Measurements from ENCODE around the gene DNPH1. TPM values are rescaled to one million over a fixed set of nuclear protein-coding genes. Genes with fewer than 3 reads are reported as not detected.

The DNPH1 gene
- total and polyA plus RNA-seq, 2 of the 8 experiments (the other 6 are each of a cell fraction or from before 2014, with no cell fraction given), result 33.9 to 134 TPM

DNA sequence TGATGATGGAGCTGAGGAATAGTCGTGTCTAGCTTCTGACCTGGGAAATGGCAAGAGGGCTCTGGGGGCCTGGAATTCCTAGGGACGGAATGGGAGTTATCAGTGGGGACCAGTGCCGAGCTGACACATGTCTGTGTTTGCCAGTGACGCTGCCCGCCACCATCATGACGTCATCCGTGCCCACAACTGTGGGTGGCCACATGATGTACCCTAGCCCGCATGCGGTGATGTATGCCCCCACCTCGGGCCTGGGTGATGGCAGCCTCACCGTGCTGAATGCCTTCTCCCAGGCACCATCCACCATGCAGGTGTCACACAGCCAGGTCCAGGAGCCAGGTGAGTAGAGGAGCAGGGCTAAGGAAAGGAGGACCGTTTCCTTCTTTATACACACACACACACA is 51.1 kb downstream of the DNPH1 start:
- no peak overlapping the region for H3K4me3 ChIP-seq (ENCODE audit: extremely low read depth in 1 of 4, insufficient read depth in 2 of 4, low read depth in 3 of 4, low read length in 4 of 4)
- H3K23ac ChIP-seq (ENCODE audit: insufficient read length), result no peak overlapping the region
- no peak overlapping the region for H3K18ac ChIP-seq (ENCODE audit: extremely low read depth, low read length)
- H2AFZ ChIP-seq (ENCODE audit: low read length), result no peak overlapping the region
- no peak overlapping the region for H2BK15ac ChIP-seq (ENCODE audit: low read length)
- peaks cover 0 to under 1% (median under 1%) of the 10 kb centered on the region in 4 experiments; a peak in 1 of 7 replicates for H3K27me3 ChIP-seq (replicated peaks in 1 of 4; ENCODE audit: control insufficient read depth in 3 of 4, extremely low read depth in 1 of 4, insufficient read depth in 3 of 4, low read length in 3 of 4)
- ChIA-PET POLR2A (ENCODE audit: partially characterized antibody) (interaction anchor here (0.6 to 1.0 kb wide), 2 partner anchors 80 to 85 kb away, joined by 3 read pairs; no protein-coding TSS in a partner anchor), CTCF (ENCODE audit: partially characterized antibody) (no interaction called here)
- no peak overlapping the region for H2AK5ac ChIP-seq (ENCODE audit: low read depth, low read length)
- TF ChIP-seq RXRA (IDR thresholded peaks at IDR 0.05; ENCODE audit: insufficient read depth, low read depth, low read length) (no peak), POLR2AphosphoS5 (IDR thresholded peaks at IDR 0.05; ENCODE audit: low read depth, low read length) (peak; percentile 73; the same call in 1 of the 2 replicates), TAF1 (IDR thresholded peaks at IDR 0.05; ENCODE audit: low read depth, low read length) (no peak), POLR2A (IDR thresholded peaks at IDR 0.05; ENCODE audit: control extremely low read depth in 1 of 2, low read depth in 2 of 2, low read length in 2 of 2) (peak in 1 of 2 experiments; percentile 61; a peak in 1 of 3 replicates), MAX (IDR thresholded peaks at IDR 0.05) (no peak)
- TF ChIP-seq, protein P1, sequence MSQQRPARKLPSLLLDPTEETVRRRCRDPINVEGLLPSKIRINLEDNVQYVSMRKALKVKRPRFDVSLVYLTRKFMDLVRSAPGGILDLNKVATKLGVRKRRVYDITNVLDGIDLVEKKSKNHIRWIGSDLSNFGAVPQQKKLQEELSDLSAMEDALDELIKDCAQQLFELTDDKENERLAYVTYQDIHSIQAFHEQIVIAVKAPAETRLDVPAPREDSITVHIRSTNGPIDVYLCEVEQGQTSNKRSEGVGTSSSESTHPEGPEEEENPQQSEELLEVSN (IDR thresholded peaks at IDR 0.05), result no peak
- WGBS, 2 experiments (ENCODE audit: extremely low coverage in 1 of 2, insufficient coverage in 1 of 2, insufficient read length in 1 of 2, insufficient replicate concordance in 2 of 2, low coverage in 1 of 2, low lambda C conversion rate in 2 of 2, missing lambda C conversion rate in 1 of 2), result 91% methylated on average over 12 of the region's 12 CpGs; no CpG with 5 or more reads in 1 of the 2 experiments
- H3K79me2 ChIP-seq (ENCODE audit: control insufficient read depth in 1 of 2, insufficient read depth in 2 of 2, low read length in 2 of 2), result peaks cover 0 to 13% of the 10 kb centered on the region in 2 experiments; a peak in 2 of 4 replicates
- no peak overlapping the region for H3K56ac ChIP-seq (replicated peaks; ENCODE audit: insufficient read length, low read depth, low read length)
- H3K36me3 ChIP-seq (ENCODE audit: control insufficient read depth in 2 of 4, insufficient read depth in 4 of 4, low read length in 3 of 4), result peaks cover 20 to 36% (median 34%) of the 10 kb centered on the region in 4 experiments
- no peak overlapping the region for H2BK20ac ChIP-seq (ENCODE audit: low read length)
- no peaks in the 10 kb centered on the region for H3K9me3 ChIP-seq (ENCODE audit: insufficient read depth in 2 of 2, low read depth in 1 of 2, low read length in 1 of 2)
- no peak overlapping the region for H4K5ac ChIP-seq (ENCODE audit: insufficient read length, low read depth, low read length)
- H4K8ac ChIP-seq (ENCODE audit: extremely low read depth, insufficient read depth, low read length), result 0 out of 2 replicates have a peak overlapping the region, but pooled peaks have one; percentile 26
- H3K9ac ChIP-seq (replicated peaks in 1 of 4; ENCODE audit: extremely low read depth in 1 of 4, low read depth in 3 of 4, low read length in 3 of 4), result no peak overlapping the region
- peaks cover 9% of the 10 kb centered on the region for H3K23me2 ChIP-seq (ENCODE audit: low read depth, low read length)
- H4K20me1 ChIP-seq (replicated peaks in 1 of 2; ENCODE audit: control insufficient read depth in 1 of 2, insufficient read depth in 2 of 2, low read length in 2 of 2), result peaks cover 10 to 27% of the 10 kb centered on the region in 2 experiments
- DNase-seq (ENCODE audit: low read depth in 1 of 2, low spot score in 2 of 2) (no peak), FAIRE-seq (no peak)
- no peak overlapping the region for H3K27ac ChIP-seq (ENCODE audit: low read depth, low read length)
- no peak overlapping the region for H2BK120ac ChIP-seq (replicated peaks; ENCODE audit: low read depth, low read length)
- no peak overlapping the region for H3K4me2 ChIP-seq (ENCODE audit: insufficient read depth in 1 of 2, low read depth in 2 of 2, low read length in 2 of 2)
- H3K4ac ChIP-seq (replicated peaks; ENCODE audit: insufficient read length, low read depth, low read length), result no peak overlapping the region
- H2BK5ac ChIP-seq (ENCODE audit: low read depth, low read length), result no peak overlapping the region
- peaks cover 3% of the 10 kb centered on the region; the same call in 1 of the 2 replicates for H3K79me1 ChIP-seq (ENCODE audit: low read depth, low read length)
- peaks cover 6 to 12% (median 10%) of the 10 kb centered on the region in 4 experiments for H3K4me1 ChIP-seq (replicated peaks in 1 of 4; ENCODE audit: control insufficient read depth in 3 of 4, insufficient read depth in 4 of 4, low read length in 3 of 4)
- no peak overlapping the region for H3K14ac ChIP-seq (ENCODE audit: insufficient read length)
- H4K91ac ChIP-seq (replicated peaks; ENCODE audit: insufficient read length, low read length), result no peak overlapping the region
- no peak overlapping the region for H2BK12ac ChIP-seq (ENCODE audit: low read depth, low read length)
